GM21737 (cell line): ENCODE data around the gene LRWD1.
"Not testable (repeated sequence)": the region's sequence is repeated elsewhere in the genome, so short reads cannot be mapped to it uniquely, and the experiment has no call there.

Experiments used
- ATAC-seq: cut with Tn5 transposase; IDR thresholded peaks from one replicate; pipeline ENCODE4 v1.9.1; 2021; ENCODE audit warnings: mild to moderate bottlenecking, moderate library complexity; ENCODE audit not compliant: unreplicated experiment

LRWD1 gene

DNA sequence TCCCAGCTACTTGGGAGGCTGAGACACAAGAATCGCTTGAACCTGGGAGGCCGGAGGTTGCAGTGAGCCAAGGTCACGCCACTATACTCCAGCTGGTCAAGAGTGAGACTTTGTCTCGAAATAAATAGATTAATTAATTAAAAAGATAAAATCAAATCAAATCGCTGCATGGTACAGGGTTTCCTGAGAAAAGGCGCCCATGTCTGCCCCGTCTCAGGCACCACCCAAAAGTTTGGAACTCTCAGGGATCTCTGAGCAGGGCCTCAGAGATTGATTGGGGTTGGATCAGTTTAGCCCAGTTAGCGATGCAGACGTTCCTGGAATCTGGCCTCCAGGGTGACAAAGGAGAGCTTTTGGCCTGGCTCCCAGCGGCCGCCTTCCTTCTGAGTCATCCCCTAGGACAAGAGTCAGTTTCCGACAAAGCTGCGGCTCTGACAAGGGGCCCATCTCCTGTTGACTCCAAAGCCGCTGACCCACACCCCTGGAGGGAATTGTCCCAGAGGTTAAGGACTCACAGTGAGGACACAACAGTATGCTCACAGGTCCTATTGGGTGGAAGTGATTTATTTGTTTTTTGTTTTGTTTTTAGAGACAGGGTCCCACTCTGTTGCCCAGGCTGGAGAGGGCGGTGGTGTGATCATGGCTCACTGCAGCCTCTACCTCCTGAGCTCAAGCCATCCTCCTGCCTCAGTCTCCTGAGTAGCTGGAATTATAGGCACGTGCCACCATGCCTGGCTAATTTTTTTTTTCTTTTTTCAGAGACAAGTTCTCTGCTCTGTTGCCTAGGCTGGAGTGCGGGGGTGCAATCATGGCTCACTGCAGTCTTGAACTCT lies 24.6 kb upstream of the LRWD1 start:
- no peak for ATAC-seq

DNA sequence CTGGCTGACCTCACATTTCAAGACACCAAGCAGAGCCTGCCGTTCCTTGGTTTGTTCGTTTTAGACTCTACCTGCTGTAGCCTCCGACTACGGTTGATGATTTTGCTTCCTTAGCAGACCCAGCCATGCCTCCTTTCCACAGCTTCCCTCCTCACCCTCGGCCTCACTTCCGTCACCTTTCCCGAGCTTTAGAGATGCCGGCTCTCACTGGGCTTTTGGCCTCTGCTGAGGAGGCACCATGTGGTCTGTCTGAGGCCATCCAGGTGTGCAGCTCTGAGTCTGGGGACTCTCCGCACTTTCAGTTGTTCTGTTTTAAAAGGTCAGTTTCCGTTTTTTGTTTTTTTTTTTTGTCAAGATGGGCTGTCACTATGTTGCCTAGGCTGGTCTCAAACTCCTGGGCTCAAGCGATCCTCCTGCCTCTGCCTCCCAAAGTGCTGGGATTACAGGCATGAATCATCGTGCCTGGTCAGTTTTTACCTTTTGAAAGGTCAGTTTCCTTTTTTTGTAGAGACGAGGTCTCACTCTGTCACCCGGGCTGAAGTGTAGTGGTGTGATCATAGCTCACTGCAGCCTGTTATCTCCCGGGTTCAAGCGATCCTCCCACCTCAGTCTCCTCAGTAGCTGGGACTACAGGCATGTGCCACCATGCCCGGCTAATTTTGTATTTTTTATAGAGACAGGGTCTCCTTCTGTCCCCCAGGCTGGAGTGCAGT lies 19.7 kb upstream of the LRWD1 start:
- ATAC-seq, result peak; percentile 45

DNA sequence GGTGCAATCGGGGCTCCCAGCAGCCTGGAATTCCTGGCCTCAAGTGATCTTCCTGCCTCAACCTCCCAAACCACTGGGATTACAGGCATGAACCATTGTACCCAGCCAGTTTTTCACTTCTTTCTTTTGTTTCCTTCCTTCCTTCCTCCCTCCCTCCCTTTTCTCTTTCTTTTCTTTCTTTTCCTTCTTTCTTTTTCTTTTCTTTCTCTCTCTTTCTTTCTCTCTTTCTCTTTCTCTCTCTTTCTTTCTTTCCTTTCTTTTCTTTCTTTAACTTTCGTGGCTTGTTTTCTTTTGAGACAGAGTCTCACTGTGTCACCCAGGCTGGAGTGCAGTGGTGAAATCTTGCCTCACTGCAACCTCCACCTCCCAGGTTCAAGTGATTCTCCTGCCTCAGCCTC lies 19.1 kb upstream of the LRWD1 start:
- no peak for ATAC-seq

DNA sequence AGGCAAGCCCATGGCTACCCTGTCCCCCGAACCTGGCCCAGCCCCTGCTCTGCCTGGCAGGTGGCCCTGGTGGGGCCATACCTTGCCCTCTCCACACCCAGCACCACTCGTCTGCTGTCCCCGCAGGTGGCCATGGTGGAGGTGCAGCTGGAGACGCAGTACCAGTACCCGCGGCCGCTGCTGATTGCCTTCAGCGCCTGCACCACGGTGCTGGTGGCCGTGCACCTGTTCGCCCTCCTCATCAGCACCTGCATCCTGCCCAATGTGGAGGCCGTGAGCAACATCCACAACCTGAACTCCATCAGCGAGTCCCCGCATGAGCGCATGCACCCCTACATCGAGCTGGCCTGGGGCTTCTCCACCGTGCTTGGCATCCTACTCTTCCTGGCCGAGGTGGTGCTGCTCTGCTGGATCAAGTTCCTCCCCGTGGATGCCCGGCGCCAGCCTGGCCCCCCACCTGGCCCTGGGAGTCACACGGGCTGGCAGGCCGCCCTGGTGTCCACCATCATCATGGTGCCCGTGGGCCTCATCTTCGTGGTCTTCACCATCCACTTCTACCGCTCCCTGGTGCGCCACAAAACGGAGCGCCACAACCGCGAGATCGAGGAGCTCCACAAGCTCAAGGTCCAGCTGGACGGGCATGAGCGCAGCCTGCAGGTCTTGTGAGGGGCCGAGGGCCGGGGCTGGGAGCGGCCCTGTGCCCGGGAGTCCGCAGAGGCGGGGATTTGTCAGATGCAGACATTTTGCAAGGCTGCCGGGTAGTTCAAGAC lies 18.2 kb upstream of the LRWD1 start:
- no peak for ATAC-seq

DNA sequence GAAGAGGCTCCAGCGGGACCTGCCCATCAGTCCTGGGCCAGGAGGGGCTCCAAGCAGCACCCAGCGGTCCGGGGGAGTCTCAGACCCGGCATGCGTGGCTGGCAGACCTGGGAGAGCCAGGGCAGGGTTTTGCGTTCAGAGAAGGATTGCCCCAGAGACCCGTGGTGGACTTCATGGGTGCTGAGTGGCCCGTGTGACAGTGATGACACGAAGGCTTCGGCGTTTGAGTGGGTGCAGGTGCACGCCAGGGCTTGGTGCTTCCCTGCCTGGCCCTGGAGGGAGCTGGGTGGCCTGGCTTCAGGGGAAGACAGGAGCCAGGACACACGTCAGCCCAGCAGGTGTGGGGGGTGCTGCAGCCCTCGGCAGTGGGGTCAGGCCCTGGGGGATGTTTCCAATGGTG lies 17.5 kb upstream of the LRWD1 start:
- no peak for ATAC-seq

DNA sequence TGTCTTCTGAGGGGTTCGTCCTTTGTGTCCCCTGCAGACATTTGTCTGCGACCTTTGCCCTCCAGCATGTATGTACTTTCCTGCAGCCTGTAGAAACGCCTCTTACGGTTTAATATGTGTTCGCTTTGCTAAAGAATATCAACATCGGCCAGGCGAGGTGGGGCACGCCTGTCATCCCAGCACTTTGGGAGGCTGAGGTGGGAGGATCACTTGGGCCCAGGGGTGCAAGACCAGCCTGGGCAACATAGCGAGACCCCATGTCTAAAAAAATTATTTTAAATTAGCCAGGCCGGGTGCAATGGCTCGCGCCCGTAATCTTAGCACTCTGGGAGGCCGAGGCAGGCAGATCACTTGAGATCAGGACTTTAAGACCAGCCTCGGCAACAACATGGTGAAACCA lies 15.6 kb upstream of the LRWD1 start:
- ATAC-seq, result no peak

DNA sequence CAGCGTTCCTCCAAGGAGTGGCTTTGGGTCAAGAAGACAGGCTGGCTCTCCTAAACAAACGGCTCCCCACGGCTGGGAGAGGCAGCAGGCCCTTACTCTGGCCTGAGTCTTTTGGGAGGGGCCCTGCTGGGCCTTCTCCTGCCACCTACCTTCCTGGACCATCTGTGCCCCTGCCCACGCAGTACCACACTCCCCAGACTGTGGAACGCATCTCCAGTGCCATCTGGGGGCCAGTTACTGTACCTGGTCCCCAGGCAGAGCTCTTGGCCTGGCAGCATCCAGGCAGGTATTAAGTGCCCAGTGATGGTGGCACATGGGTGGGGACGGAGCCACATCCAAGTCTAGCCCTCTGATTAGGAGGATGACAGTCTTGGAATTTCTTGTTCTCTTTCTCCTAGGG lies 14.5 kb upstream of the LRWD1 start:
- ATAC-seq, result no peak

DNA sequence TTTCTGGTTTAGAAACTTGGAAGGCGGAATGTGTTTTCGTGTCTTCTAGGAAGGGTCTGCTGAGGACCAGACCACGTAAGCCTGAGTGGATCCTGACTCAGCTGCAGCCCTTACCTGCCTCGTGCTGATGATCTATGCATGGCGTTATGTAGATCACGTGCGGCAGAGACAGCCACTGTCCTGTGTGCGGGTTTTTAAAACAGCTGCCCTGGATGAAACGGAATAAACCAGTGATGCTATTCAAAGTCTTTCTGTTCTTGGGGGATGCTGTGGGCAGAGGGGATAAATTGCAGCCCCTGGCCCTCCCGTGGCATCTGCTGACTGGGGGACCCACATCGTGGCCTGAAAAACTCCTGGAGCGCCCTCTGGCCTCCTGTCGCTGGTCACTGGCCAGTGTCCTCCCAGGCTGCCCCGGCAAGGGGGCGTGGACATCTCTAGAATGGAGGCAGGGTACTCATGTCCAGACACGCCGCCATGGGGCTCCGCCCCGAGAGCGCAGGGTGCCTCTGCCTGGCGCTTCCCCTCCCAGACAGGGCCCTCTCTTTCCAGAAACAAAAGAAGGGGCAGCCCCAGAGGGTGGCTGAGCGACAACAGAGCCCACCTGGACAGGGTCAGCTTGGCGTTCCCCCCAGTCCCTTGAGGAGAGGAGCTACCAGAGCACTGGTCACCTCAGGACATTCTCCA lies 13.3 kb upstream of the LRWD1 start:
- ATAC-seq, result no peak

DNA sequence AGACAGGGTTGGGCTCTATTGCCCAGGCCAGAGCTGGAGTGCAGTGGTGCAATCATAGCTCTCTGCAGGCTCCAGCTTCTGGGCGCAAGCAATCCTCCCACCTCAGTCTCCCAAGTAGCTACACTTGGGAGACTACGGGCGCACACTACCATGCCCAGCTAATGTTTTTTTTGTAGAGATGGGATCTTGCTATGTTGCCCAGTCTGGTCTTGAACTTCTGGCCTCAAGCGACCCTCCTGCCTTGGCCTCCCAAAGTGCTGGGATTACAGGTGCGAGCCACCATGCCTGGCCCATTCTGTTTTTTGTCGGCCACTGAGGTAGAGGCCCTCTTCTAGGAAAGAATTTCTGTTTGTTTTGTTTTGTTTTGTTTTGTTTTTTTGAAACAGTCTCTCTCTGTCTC lies 12.3 kb upstream of the LRWD1 start:
- no peak for ATAC-seq

DNA sequence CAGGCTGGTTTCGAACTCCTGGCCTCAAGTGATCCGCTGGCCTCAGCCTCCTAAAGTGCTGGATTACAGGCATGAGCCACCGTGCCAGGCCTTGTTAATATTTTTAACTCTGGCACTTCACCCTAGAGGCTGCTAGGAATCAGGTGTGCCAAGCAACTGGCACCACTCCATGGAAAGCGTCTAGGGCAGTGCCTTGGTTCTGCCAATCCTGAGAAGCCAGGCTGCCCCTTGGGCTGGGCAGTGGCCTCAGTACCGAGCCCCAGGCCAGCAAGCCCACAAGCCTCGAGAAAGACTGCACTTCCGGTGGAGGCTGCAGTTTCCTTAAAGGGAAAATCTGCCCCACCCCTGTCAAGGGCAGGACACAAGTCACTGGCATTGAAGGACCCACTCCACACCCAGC lies 11.5 kb upstream of the LRWD1 start:
- ATAC-seq, result no peak

DNA sequence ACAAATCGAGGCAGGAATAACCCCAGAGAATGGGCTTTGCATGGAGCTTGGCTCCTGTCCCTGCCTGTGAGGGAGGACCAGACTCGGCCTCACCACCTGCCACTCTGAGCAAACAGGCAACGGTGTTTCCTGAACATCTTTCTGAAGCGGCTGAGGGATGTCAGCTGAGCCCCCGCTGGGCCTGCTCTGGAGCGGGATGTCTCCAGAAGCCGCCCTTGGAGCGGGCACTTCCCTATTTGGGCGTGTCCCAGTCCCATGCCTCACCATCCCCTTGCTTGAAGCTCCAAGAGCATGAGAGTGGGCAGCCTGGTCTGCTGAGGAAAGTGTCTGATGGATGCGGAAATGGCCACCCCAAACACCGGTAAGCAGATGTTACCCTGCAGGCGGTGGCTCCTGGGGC lies 10.3 kb upstream of the LRWD1 start:
- ATAC-seq, result no peak

DNA sequence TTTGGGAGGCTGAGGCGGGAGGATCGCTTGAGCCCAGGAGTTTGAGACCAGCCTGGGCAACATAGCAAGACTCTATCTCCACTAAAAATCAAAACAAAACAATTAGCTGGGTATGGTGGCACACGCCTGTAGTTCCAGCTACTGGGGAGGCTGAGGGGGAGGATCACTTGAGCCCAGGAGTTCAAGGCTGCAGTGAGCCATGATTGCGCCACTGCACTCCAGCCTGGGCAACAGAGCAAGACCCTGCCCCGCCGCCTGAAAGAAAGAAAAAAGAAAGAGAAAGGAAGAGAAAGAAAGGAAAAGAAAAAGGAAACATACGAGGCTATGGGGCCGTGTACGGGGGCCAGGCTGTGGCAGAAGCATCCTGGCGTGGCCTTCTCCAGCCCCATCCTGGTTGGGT lies 9.9 kb upstream of the LRWD1 start:
- not testable (repeated sequence) for ATAC-seq

DNA sequence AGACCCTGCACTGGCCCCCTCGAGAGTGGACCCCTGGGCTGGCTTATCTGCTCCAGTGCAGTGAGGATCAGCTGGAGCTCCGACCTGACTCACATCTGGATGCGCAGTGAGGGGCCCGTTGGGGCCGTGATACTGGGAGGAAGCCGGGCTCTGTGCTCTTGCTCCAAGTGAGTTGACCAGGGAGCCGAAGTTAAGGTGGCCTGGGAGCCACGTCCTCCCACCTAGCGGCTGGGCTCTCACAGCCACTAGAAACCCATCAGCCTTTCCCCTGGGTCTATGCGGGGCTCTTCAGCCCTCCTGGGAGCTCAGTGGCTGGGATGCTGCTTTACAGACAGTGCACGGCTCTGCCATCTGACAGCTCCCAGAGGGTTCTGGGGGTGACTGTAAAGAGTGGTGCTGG lies 9.2 kb upstream of the LRWD1 start:
- no peak for ATAC-seq

DNA sequence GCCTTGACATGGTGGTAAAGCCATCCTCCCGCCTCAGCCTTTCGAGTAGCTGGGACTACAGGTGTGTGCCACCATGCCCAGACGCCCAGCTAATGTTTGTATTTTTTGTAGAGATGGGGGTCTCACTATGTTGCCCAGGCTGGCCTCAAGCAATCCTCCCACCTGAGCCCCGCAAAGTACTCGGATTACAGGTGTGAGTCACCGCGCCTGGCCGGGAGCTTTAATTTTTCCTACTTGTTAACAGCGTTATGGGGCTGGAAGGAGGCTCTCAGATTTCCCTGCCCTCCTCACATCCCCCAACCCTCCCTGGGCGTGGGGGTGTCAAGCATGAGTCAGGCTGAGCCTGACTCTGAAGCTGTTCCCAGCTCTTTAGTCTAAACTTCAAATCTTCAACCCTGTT lies 8.5 kb upstream of the LRWD1 start:
- ATAC-seq, result no peak

DNA sequence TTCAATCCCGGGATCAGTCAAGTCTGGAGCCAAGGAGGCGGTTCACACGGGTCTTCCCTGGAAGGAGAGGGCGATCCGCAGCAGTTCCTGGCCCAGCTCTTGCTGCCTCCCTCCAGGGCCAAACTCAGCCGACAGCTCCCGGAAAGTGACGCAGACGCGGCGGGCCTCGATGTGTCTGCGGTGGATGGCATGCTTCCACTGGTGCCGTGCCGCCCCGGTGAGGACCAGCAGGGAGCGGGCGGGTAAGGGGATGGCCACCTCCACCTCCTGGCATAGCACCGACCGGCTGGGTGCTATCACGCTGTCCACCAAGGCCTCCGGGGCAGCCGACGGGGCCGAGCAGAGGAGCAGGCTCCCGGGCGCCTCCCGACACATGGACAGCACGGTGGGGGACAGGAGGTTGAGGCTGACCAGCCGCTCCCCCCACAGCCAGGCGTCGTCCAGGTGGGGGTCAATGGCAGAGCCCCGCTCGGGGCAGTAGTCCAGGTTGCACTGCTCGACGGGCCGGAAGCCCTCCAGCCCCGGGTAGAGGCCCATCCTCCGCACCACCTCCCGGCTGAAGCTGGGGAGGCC lies 7.3 kb upstream of the LRWD1 start:
- no peak for ATAC-seq

DNA sequence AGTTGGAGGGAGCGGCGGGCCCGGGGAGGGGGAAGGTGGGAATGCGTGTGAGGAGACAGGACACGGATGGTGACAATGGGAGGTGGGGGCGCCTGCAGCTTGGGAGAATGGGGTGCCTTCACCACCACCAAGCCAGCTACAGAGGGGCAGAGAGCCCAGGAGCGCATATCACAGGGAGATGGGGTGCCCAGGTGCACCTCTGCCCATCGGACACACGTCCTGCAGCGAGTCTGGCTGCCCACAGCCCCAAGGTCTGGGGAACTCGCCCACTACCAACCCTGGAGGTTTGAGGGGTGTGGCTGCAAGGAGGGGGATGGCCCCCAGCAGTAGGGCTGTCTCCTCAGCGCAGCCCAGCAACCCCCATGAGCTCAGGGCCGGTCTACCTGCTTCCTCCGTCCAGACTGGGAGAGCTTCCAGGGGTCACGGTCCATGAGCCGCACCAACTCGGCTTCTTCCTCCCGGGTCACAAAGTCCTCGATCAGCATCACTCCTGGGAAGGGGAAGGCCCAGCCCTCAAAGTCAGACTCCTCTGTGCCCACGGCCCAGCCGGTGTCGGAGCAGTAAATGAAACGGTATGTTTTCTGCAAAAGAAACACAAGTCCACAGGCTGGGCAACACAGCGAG lies 5.5 kb upstream of the LRWD1 start:
- no peak for ATAC-seq

DNA sequence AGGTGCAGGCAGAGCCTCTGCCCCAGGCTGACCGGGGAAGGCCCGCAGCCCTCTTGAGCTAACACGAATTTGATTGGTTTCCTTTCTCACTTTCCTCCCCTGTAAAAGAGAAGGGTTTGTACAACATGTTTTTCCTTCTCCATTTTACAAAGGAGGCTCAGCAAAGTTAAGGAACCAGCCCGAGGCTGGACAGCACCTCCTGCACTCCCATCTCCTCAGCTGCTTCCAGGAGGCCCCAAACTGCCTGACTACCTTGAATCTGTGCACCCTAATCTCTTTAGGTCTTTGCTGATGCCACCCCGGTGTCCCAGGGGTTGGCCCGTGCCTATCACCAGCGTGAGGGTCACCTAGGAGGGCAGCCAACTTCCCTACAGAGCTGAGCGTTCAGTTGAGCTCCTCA lies 4.3 kb upstream of the LRWD1 start:
- ATAC-seq, result no peak

DNA sequence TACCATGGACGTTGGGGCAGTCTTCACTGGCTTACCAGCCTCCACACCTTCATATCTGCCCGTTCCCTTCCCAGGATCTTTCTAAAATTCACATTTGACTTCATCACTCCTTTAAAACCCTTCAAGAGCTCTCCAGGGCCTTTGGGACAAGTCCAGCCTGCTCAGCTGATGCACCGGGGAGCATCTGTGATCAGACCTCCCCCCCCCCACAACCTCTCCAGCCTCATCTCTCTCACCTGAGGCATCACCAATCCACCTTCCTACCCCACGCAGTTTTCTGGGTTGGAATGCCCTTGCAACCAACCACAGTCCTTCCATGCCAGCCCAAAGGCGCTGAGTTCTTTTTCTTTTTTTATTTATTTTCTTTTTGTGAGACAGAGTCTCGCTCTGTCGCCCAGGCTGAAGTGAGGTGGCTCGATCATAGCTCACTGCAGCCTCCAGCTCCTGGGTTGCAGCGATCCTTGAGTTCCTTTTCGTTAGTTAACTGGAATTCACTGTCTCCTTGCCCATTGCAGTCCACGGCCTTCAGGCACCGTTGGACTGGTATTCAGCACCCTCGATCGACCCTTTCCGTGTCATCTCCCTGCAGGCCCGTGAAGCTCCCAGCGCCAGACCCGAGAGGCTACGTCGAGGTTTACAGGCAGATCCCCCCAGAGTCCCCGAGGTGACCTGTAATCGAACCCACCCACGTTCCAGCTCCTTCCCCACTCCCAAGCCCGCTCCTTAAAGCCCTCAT lies 775 bp upstream of the LRWD1 start:
- ATAC-seq, result peak; percentile 1

DNA sequence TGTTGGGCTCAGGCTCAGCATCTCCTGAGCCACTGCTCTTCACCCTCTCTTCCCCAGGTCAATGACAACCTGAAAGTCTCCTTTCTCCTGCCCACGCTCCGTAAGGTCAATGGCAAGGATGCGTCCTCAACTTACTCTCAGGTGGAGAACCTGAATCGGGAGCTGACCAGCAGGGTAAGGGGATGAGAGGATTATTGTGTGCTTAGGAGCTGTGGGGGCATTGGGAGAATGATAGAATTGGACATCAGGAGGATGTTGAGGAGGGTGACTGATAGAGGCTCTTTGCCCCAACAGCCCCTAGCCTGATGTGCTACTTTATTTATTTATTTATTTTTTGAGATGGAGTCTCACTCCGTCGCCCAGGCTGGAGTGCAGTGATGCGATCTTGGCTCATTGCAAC lies 1.3 kb downstream of the LRWD1 start:
- no peak for ATAC-seq
